Lower leg skin (tissue), 3 donors: ENCODE results near the gene PLA2G3.

Source experiments
- CTCF ChIP-seq, 3 donors: fragments of 450-650 bp; IDR thresholded peaks; one replicate each; pipeline ENCODE4 v1.5.1; 2016; ENCODE audit warnings: antibody characterized with exemption in 3 of 3, mild to moderate bottlenecking in 3 of 3, moderate library complexity in 2 of 3
- POLR2A ChIP-seq, 2 donors: fragments of 450-650 bp; IDR thresholded peaks; one replicate each; pipeline ENCODE4 v1.6.1; 2016 to 2017; ENCODE audit warnings: antibody characterized with exemption in 2 of 2, mild to moderate bottlenecking in 1 of 2, moderate library complexity in 1 of 2

- TF ChIP-seq CTCF (IDR thresholded peaks at IDR 0.05) = peak in 1 of 3 donors; percentile 22
- peak in 1 of 2 donors; percentile 7 for TF ChIP-seq POLR2A (IDR thresholded peaks at IDR 0.05)
These were observed 55.4 kb downstream of the PLA2G3 start for GRCh38 chr22:31084811-31085492.
